Fibroblast of skin of right biceps (primary cell): ENCODE measurements around the gene STPG4.
"Not testable (repeated sequence)": the region's sequence is repeated elsewhere in the genome, so short reads cannot be mapped to it uniquely, and the experiment has no call there.

Experiments used
- DNase-seq: peaks from one replicate; pipeline ENCODE4 v3.0.0-alpha.2; 2013

The STPG4 gene

DNA sequence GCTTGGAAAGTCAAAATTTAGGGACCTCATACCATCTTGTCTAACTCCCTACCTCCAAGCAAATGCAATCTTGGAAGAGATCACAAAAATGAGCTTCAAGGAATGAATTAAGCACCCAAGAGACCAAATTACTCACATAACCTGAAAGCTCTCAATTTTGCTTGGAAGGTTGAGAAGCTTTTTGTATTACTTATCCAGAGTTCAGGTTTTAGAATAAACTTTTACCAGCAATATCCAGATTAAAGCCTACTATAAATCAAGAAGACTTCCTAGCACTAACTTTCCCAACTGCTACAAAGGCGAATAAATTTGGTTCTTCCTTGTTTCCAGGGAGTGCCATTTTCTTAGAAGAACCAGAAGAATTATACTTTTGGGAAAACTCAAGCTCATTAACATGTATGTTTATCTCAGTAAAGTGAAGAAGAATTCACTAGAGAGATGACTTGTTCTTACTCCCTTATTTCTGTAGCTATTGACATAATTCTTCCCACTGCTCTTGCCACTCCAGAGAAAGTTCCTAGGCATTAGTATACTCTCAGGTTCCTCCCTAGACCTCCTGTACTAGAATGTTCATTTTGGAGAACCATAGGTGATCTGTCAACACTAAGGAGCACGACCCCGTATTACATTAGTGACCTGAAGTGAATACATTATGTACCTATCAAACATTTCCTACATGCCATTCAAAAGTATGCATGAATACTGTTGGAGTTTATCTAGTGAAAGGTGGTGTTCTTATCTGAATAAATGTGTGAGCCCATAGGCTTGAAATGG lies 18.0 kb upstream of the STPG4 start:
- no peak for DNase-seq

DNA sequence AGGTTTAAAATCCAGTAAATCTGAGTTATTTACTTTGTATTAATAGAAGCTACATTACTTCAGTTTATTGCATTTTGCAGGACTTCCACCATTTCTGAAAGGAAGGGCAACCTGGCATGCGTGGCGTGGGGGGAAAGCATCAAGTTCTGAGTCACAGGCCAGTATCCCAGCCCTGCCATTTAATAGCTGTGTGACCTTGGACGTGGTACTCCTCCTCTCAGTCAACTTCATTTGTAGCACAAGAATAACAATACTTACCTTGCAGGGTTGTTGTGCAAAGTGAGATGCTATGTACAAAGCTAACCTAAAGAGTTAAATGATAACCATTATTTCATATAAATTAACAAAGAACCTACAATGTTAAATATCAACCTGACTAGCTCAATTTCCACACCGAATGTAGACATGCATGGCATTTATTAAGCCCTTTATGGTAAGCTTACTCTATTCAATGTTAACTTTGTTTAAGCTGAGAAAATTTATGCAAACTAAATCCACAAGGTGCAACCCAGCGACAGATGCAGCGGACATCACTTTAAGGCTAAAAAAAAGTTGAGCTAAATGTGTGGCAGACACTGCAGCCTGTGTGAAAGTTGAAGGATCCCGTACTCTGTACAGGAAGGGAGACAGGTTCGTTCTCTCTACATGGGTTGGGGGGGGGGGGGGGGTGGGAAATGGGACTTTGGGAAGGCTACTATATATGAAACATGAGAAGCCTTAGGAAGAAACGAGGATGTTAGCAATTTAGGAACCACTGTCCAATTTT lies 17.2 kb upstream of the STPG4 start:
- no peak for DNase-seq

DNA sequence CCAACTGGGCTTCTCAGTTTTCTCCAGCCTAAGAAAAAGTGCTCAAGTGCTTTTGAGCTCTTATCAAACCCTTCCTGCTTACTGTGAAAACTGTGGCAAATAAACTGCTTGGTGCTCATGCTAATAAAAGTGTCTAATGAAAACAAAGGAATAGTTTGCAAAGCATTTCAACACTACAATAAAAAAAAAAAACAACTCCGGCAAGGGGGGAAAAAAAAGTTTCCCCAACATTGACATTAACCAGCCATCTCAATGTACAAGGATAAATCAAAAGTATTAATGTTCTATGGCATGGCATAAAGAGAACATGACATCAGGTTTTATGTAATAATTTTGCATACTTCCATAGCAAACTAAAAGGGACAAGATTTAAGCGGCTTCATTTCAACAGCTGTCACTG lies 14.7 kb upstream of the STPG4 start:
- DNase-seq = no peak

DNA sequence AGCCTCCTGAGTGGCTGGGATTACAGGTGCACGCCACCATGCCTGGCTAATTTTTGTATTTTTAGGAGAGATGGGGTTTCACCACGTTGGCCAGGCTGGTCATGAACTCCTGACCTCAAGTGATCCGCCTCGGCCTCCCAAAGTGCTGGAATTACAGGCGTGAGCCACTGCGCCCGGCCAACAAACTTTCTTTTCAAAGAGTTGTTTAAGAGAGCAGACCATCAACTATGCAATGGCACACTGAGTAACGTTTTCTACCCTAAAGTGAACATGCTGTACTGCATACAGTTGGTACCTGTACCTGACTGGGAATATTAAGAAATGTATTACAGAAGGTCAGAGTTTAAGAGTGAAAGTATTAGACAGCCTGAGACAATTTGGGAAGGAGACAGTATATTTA lies 13.8 kb upstream of the STPG4 start:
- not testable (repeated sequence) for DNase-seq

DNA sequence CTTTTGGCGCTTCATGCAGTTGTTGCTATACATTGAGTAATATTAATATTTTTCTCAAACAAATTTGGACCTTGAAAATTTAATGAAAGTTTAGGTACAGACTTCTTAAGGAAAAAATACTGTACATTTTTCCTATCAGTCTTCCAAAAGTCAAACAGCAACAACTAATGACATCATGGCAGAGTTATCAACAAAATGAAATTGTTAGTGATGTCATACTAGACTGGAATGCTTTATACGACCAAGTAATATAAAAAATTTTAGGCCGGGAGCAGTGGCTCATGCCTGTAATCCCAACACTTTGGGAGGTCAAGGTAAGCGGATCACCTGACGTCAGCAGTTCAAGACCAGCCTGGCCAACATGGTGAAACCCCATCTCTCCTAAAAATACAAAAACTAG lies 12.0 kb upstream of the STPG4 start:
- DNase-seq = no peak

DNA sequence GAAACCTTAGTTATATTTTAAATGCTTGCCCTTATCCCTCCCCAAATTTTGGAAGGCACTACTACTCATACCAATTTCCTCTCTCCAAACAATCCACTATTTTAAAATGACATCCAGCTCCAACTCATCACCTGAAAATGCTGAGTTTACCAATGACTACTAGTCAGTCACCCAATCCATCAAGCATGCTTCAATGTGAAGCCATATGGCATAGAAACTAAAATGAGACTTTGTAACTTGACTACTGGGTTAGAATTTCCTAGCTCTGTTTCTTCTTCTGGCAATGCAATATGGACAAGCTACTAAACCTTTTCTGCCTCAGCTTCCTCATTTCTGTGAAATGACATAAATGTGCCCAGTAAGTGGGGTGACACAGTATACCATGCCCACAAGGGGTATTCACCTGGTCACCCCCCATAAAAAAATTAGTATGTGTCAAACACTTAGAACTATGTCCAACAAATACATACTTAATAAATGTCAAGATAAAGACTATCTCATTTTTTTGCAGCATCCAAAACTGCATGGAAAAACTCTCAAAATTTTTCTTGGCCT lies 10.0 kb upstream of the STPG4 start:
- peak; percentile 28 for DNase-seq

DNA sequence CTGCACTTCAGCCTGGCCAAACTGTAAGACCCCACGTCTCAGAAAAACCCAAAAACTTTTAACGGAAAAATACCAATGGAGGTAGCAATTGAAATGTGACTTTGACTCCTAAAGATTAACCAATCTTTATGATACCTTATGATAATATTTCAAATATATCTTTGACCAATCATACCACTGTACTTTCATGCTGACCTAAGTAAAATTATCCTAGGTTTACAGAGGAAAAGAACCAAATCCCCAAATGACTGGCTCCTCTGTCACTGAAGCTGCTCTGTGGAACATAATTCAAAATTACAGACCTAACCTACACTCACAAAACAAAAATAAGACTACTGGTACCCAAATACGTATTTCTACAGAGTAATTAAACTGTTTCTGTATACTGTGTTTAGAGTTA lies 7.7 kb upstream of the STPG4 start:
- no peak for DNase-seq

DNA sequence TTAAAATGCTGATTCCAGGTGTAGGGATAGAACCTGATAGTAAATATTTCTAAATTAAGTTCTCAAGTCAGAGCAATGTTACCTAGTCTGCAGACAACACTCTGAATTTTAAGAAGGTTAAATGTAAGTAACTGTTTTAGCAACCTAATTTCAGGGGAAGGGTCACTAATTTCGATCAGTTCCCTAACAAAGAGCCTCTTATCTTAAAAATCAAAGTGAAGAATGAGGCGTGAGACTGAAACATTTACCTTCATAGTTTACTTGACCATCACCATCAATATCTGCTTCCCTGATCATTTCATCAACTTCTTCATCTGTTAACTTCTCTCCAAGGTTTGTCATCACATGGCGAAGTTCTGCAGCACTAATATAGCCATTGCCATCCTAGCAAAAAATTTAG lies 6.4 kb upstream of the STPG4 start:
- no peak for DNase-seq

DNA sequence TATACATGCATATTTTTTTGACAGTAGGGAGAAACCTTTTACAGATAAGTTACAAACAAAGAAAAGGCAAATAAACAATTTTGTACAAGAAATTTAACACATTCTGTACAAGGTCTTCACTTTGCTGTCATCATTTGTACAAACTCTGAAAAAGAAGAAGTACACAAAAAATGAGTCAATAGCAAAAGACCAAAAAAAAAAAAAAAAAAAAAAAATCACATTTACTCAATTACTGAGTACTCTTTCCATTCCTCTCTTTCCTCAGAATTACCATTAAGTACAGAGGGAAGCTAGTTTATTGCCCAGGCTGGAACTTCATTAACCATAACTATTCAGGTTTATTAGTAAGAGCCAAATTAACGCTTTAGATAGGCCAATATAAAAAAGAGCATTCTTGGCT lies 5.6 kb upstream of the STPG4 start:
- DNase-seq = no peak

DNA sequence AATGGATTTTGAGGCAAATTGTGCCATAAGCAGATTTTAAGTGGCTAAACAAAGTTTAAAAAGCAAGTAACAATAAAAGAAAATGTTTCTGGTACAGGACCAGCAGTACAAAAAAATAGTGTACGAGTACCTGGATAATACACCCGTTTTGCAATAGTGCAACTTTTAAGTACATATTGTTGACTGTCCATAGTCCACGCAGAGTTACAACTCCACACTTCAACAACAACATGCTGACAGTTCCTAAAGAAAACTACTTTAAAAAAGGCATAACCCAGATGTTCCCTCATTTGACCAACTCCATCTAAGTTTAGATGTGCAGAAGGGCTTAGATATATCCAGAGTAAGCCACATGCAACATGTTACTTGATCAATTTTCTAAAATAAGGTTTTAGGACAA lies 5.1 kb upstream of the STPG4 start:
- DNase-seq = no peak

DNA sequence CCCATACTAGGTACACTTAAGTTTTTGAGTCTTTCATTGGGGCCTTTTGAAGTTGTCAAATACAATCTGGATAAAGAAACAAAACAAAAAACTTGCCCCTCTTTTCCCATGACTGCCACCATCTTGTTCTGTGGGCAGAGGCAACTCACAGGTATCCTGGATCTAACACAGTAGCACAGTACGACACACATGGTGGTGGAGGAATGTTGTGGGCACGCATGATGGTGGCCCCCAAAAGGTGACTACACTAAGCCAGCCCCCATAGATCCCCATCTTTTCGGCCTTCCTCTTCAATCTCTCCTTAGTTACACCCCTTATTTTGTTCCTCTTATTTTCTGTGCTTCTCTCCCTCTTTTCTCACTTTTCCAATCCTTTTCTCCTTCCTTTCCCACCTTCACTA lies 4.5 kb upstream of the STPG4 start:
- no peak for DNase-seq

DNA sequence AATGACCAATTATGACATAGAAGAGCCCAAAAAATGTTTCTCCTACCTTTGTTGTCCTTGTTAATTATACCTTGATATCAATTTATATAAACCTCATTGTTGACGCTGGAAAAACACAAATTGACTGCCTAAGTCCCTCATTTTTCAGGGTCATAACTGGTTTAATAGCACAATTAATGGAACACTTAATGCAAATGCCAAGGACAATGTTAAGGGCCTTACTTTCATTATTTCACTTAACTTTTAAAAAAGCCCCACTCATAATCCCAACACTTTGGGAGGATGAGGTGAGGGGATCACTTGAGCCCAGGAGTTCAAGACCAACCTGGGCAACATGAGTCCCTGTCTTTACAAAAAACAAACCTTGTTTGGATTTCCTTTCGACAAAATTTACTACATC lies 3.5 kb upstream of the STPG4 start:
- no peak for DNase-seq

DNA sequence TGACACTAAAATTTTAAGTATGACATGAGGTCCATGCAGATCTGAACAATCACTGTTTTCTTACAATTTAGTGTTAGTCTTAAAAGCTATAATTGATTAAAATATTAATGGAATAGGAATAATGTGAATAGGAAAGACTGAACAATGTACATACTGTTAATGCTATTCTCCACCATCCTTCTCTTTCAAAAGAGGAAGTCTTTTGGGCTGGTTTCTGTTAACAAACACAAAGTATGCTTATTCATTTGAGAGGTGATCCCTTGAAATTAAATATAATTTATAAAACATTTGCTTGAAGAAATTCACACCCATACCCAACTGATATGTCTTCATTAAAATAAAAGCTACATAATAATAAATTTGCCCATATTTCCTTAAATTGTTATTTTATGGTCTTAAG lies 2.3 kb downstream of the STPG4 start:
- DNase-seq = no peak

DNA sequence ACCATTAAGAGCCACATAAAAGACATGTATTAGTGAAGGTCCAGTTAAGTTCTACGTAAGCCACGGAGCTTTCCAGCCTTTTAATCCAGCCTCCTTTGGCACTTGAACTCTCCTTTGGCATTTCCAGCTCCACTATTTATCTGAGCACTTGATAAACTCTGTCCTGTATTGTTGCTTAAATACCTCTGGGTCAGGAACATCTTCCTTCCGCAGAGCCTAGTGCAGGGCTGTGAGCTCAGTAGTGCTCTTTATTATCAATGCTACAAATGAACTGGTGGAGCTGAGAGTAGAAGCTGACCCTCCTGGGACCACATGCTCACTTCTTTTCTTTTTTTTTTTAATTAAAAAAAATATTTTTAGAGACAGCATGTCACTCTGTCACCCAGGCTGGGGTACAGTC lies 4.9 kb downstream of the STPG4 start:
- DNase-seq = no peak

DNA sequence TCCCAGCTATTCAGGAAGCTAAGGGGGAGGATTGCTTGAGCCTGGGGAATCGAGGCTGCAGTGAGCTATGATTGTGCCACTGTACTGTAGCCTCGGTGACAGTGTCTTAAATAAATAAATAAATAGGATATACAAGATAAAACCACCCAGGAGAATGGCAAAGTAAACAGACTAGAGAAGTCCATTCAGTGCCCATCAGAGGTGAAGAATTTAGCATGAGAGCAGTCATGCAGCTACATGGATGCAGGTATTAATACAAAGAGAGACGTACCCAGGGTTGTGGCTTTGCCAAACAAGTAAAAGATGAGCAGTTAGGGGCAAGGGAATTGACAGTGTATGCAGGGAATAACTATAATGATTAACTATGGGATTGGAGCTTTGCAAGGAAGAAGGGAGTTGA lies 8.1 kb downstream of the STPG4 start:
- no peak for DNase-seq

DNA sequence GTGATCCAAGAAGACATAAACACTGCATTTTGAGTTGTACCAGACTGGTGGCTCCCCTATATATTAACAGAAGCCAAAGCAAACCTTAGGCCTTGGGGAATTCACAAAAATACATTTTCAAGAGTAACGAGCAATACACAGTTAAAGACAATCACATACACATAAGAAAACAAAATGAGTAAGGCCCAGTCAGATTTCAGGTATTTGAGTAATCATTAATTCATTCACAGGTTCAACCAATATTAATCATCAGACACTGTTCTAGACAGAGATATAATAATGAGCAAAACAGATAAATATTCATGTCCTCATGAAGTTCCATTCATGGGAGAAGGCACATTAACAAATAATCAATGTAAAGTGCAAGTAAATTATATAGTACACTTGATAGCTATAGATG lies 9.6 kb downstream of the STPG4 start:
- no peak for DNase-seq

DNA sequence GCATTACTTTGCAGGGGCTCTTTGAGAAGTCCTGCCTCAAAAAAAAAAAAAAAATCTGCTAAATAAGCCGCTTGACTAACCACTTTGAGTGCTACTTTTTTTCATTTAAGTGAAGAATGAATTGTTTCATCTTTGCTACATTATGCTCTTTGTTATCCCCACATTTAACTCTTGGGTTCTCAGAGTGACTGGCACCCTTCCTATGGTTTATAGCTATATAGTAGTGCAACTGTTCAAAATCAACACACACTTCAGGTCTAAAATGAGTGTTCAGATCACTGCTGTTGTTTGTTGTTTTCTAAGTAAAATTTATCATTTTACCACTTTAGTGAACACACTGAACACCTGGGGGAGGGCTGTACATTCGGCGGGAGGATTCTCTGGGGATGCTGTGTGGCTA lies 13.6 kb downstream of the STPG4 start:
- DNase-seq = no peak

DNA sequence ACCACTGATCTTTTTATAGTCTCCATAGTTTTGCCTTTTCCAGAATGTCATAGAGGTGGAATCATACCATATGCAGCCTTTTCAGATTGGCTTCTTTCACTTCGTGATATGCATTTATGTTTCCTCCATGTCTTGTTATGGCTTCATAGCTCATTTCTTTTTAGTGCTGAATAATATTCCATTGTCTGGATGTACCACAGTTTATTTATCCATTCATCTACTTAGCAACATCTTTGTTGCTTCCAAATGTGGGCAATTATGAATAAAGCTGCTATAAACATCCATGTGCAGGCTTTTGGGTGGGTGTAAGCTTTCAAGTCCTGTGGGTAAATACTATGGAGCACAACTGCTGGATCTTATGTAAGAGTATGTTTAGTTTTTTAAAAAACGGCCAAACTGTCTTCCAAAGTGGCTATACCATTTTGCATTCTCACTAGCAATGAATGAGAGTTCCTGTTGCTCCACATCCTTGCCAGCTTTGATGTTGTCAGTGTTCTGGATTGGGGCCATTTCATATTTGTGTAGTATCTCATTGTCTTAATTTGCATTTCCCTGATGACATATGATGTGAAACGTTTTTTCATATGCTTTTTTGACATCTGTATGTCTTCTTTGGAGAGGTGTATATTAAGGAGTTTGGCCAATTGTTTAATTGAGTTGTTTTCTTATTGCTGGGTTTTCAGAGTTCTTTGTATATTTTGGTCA lies 20.6 kb downstream of the STPG4 start:
- DNase-seq = peak; percentile 14

DNA sequence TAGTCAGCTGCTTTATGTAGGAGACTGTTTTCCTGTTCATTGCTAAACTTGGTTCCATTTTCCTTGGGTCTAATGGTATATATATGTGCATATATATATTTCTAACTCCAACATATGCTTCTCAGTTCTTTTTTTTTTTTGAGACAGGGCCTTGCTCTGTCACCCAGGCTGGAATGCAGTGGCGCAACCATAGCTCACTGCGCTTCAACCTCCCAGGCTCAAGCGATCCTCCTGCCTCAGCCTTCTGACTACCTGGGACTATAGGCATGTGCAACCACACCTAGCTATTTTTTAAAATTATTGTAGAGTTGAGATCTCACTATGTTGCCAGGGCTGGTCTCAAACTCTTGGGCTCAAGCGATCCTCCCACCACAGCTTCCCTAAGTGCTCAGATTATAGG lies 22.1 kb downstream of the STPG4 start:
- DNase-seq = no peak

DNA sequence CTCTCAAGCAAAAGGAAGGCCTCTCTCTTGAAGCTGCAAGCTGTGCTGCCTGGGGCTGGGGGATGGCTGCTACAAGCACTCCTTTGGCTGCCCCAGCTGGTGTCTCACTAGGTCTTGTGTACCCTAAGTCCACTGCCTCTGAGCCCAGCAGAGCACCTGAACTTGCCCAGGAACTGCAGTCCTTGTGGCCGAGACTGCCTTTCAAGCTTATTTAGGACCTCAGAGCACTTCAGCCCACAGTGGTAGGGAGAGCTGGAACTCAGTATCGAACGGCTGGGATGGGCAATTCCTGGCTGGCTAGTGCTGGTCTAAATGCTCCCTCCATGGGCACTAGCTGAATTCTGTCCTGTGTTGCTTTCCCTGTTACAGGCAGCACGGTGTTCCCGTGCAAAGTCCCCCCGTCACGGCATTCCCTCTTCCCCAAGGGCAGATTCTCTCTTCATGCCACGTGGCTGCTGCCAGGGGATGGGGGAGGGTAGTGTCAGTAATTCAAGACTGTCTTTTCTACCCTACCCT lies 25.9 kb downstream of the STPG4 start:
- no peak for DNase-seq

DNA sequence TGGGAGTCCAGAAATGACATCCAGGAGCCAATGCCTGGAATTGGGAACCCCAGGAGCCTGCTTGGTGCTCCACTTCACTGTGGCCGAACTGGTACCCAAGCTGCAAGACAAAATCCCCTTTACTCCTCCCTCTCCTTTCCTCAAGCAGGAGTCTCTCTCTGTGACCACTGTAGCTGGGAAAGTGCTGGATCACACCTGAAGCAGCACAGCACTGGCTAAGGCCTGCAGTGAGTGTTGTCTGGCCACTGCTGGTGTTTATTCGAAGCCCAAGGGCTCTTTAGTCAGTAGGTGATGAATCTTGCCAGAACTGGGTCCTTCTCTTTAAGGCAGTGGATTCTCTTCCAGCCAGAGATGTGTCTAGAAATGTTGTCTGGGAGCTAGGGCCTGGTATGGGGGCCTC lies 26.4 kb downstream of the STPG4 start:
- DNase-seq = no peak

DNA sequence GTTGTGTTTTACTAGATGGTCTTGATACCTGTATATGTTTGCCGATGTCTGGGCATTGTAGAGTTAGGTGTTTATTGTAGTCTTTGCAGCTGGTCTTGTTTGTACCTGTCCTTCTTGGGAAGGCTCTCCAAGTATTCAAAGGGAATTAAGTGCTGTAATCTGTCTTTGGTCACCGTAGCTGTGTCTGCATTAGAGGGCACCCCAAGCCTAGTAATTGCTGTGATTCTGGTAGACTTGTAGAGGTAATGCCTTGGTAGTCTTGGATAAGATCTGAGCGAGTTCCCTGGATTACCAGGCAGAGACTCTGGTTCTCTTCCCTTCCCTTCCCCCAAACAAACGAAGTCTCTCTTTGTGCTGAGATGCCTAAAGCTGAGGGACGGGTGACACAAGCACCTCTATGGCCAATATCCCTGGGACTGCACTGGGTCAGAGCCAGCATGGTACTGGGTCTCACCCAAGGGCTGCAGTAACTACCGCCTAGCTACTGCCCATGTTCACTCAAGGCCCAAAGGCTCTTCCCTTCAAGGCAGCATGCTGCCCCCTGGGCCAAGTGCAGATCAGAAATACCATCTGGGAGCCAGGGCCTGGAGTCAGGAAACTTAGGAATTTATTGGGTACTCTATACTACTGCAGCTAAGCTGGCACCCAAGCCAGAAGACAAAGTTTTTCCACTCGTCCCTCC lies 27.1 kb downstream of the STPG4 start:
- no peak for DNase-seq

DNA sequence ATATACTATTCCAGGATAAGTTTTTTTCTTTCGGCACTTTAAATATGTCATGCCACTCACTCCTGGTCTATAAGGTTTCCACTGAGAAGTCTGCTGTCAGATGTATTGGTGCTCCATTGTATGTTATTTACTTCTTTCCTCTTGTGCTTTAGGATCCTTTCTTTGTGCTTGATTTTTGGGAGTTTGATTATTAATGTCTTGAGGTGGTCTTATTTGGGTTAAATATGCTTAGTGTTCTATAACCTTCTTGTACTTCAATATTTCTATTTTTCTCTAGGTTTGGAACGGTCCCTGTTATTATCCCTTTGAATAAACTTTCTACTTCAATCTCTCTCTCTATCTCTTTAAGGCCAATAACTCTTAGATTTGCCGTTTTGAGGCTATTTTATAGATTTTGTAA lies 28.3 kb downstream of the STPG4 start:
- no peak for DNase-seq
